HepG2 (cell line): Measurements from ENCODE around the gene CSNK1D. TPM values are rescaled to one million over a fixed set of nuclear protein-coding genes. Genes with fewer than 3 reads are reported as not detected.
A peak's percentile ranks its signal among the peaks of the same experiment; 100 is the strongest.

Experiments
- ARID2 ChIP-seq: sonication (generic); formaldehyde crosslinking; IDR thresholded peaks from 2 replicates; pipeline ENCODE4 v1.8.1; 2022; ENCODE audit warnings: mild to moderate bottlenecking, missing genetic modification reagents, borderline replicate concordance
- ATF6 ChIP-seq: sonication (generic); formaldehyde crosslinking; conservative IDR thresholded peaks from 2 replicates; pipeline ENCODE4 v1.4.0; 2020; ENCODE audit warnings: missing genetic modification reagents
- ATRX ChIP-seq: sonication (generic); formaldehyde crosslinking; IDR thresholded peaks from 2 replicates; pipeline ENCODE4 v1.4.0; 2020; ENCODE audit warnings: missing genetic modification reagents, borderline replicate concordance
- BCL3 ChIP-seq: sonication (generic); formaldehyde crosslinking; IDR thresholded peaks from 2 replicates; pipeline ENCODE4 v1.5.1; 2020; ENCODE audit warnings: mild to moderate bottlenecking, missing genetic modification reagents, moderate library complexity
- FOXP4 ChIP-seq: sonication (generic); formaldehyde crosslinking; IDR thresholded peaks from 2 replicates; pipeline ENCODE4 v1.4.0; 2020; ENCODE audit warnings: missing genetic modification reagents
- NCOA1 ChIP-seq: sonication (generic); formaldehyde crosslinking; IDR thresholded peaks from 2 replicates; pipeline ENCODE4 v1.9.0; 2021; ENCODE audit warnings: missing genetic modification reagents
- REL ChIP-seq: sonication (generic); formaldehyde crosslinking; conservative IDR thresholded peaks from 2 replicates; pipeline ENCODE4 v1.8.0; 2022; ENCODE audit warnings: mild to moderate bottlenecking, missing genetic modification reagents, moderate library complexity
- ZNF17 ChIP-seq: sonication (generic); formaldehyde crosslinking; IDR thresholded peaks from 2 replicates; pipeline ENCODE4 v1.5.0; 2020; ENCODE audit warnings: mild to moderate bottlenecking, missing genetic modification reagents
- ZNF207 ChIP-seq: fragments of 450-650 bp; IDR thresholded peaks from 2 replicates; pipeline ENCODE4 v1.6.1; 2016; ENCODE audit warnings: antibody characterized with exemption, borderline replicate concordance
- ZNF468 ChIP-seq: sonication (generic); formaldehyde crosslinking; IDR thresholded peaks from 2 replicates; pipeline ENCODE4 v1.8.0; 2022; ENCODE audit warnings: mild to moderate bottlenecking, moderate library complexity, missing genetic modification reagents
- ZNF644 ChIP-seq: IDR thresholded peaks from 2 replicates; pipeline ENCODE4 v1.6.1; 2016; ENCODE audit warnings: low read depth
- ZSCAN21 ChIP-seq: sonication (generic); formaldehyde crosslinking; IDR thresholded peaks from 2 replicates; pipeline ENCODE4 v1.8.0; 2022; ENCODE audit warnings: mild to moderate bottlenecking, missing genetic modification reagents, moderate library complexity, borderline replicate concordance
- ZSCAN31 ChIP-seq: sonication (generic); formaldehyde crosslinking; IDR thresholded peaks from 2 replicates; pipeline ENCODE4 v1.5.0; 2020; ENCODE audit warnings: low read depth, mild to moderate bottlenecking, missing genetic modification reagents
- polyA plus RNA-seq, 8 experiments: library from polyadenylated mRNA; depleted of rRNA in 3 of 8; stranded (reverse) in 7 of 8; unstranded in 1 of 8; fragments of >200 nt; fragmentation: Illumina TruSeq in 4 of 8; extraction: Trizol in 4 of 8; gene quantifications; 2 replicates each; pipeline versions ENCODE4 v1.2.1 to v1.2.3, GENCODE V29; 2011 to 2016; ENCODE audit warnings: low read depth in 4 of 8, missing spikeins in 1 of 8, mixed read lengths in 1 of 8; ENCODE audit not compliant: insufficient read depth in 1 of 8
- total RNA-seq, 5 experiments: library from RNA; depleted of rRNA; stranded (reverse); fragments of >200 nt; fragmentation: Illumina TruSeq; extraction: Trizol; gene quantifications; 2 replicates each; pipeline ENCODE4 v1.2.3, GENCODE V29; 2016; ENCODE audit warnings: low read depth in 1 of 5
- TF ChIP-seq, protein P1 (sequence below): sonication (generic); formaldehyde crosslinking; conservative IDR thresholded peaks from 2 replicates; pipeline ENCODE4 v1.8.1; 2023; ENCODE audit warnings: missing genetic modification reagents
- TF ChIP-seq, protein P2 (sequence below): sonication (generic); formaldehyde crosslinking; IDR thresholded peaks from 2 replicates; pipeline ENCODE4 v1.8.0; 2022; ENCODE audit warnings: mild to moderate bottlenecking, missing genetic modification reagents
- TF ChIP-seq, protein P3 (sequence below): sonication (generic); formaldehyde crosslinking; IDR thresholded peaks from 2 replicates; pipeline ENCODE4 v1.8.0; 2022; ENCODE audit warnings: missing genetic modification reagents, mild to moderate bottlenecking, moderate library complexity, borderline replicate concordance
- TF ChIP-seq, protein P4 (sequence below): sonication (generic); formaldehyde crosslinking; IDR thresholded peaks from 2 replicates; pipeline ENCODE4 v1.4.0; 2020; ENCODE audit warnings: missing genetic modification reagents

CSNK1D gene
- total and polyA plus RNA-seq, 2 of the 13 experiments (the other 11 are each of a cell fraction or from before 2014, with no cell fraction given): 31.5 to 128 TPM

GRCh38 chr17:82318169-82318498 is 44.6 kb upstream of the CSNK1D start (continued):
- TF ChIP-seq ZNF468: peak; percentile 72; the same call in 1 of the 2 replicates
- no peak for TF ChIP-seq ZNF17 (CRISPR knock-in tag)
- TF ChIP-seq ZSCAN21 (CRISPR knock-in tag): peak; percentile 69; the same call in 1 of the 2 replicates
- TF ChIP-seq, protein P1, sequence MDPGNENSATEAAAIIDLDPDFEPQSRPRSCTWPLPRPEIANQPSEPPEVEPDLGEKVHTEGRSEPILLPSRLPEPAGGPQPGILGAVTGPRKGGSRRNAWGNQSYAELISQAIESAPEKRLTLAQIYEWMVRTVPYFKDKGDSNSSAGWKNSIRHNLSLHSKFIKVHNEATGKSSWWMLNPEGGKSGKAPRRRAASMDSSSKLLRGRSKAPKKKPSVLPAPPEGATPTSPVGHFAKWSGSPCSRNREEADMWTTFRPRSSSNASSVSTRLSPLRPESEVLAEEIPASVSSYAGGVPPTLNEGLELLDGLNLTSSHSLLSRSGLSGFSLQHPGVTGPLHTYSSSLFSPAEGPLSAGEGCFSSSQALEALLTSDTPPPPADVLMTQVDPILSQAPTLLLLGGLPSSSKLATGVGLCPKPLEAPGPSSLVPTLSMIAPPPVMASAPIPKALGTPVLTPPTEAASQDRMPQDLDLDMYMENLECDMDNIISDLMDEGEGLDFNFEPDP (CRISPR knock-in tag): peak; percentile 90; the same call in 1 of the 2 replicates
- no peak for TF ChIP-seq ZNF644 (CRISPR knock-in tag)
- no peak for TF ChIP-seq NCOA1 (CRISPR knock-in tag)
- TF ChIP-seq, protein P2, sequence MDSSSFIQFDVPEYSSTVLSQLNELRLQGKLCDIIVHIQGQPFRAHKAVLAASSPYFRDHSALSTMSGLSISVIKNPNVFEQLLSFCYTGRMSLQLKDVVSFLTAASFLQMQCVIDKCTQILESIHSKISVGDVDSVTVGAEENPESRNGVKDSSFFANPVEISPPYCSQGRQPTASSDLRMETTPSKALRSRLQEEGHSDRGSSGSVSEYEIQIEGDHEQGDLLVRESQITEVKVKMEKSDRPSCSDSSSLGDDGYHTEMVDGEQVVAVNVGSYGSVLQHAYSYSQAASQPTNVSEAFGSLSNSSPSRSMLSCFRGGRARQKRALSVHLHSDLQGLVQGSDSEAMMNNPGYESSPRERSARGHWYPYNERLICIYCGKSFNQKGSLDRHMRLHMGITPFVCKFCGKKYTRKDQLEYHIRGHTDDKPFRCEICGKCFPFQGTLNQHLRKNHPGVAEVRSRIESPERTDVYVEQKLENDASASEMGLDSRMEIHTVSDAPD (CRISPR knock-in tag): no peak
- TF ChIP-seq, protein P3, sequence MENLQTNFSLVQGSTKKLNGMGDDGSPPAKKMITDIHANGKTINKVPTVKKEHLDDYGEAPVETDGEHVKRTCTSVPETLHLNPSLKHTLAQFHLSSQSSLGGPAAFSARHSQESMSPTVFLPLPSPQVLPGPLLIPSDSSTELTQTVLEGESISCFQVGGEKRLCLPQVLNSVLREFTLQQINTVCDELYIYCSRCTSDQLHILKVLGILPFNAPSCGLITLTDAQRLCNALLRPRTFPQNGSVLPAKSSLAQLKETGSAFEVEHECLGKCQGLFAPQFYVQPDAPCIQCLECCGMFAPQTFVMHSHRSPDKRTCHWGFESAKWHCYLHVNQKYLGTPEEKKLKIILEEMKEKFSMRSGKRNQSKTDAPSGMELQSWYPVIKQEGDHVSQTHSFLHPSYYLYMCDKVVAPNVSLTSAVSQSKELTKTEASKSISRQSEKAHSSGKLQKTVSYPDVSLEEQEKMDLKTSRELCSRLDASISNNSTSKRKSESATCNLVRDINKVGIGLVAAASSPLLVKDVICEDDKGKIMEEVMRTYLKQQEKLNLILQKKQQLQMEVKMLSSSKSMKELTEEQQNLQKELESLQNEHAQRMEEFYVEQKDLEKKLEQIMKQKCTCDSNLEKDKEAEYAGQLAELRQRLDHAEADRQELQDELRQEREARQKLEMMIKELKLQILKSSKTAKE (CRISPR knock-in tag): peak; percentile 52; the same call in 1 of the 2 replicates
- TF ChIP-seq ARID2: no peak
- TF ChIP-seq, protein P4, sequence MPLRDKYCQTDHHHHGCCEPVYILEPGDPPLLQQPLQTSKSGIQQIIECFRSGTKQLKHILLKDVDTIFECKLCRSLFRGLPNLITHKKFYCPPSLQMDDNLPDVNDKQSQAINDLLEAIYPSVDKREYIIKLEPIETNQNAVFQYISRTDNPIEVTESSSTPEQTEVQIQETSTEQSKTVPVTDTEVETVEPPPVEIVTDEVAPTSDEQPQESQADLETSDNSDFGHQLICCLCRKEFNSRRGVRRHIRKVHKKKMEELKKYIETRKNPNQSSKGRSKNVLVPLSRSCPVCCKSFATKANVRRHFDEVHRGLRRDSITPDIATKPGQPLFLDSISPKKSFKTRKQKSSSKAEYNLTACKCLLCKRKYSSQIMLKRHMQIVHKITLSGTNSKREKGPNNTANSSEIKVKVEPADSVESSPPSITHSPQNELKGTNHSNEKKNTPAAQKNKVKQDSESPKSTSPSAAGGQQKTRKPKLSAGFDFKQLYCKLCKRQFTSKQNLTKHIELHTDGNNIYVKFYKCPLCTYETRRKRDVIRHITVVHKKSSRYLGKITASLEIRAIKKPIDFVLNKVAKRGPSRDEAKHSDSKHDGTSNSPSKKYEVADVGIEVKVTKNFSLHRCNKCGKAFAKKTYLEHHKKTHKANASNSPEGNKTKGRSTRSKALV (CRISPR knock-in tag): no peak
- no peak for TF ChIP-seq ZNF207
- no peak for TF ChIP-seq ATF6
- TF ChIP-seq ZSCAN31 (CRISPR knock-in tag): no peak
- no peak for TF ChIP-seq FOXP4 (CRISPR knock-in tag)
- no peak for TF ChIP-seq ATRX (CRISPR knock-in tag)
- no peak; the same call in 1 of the 2 replicates for TF ChIP-seq REL (CRISPR knock-in tag)
- TF ChIP-seq BCL3: 0 out of 2 replicates have a peak, but pooled peaks have one; percentile 16
